GM21526 (cell line): ENCODE measurements around the gene HES1.
"Not testable (repeated sequence)": the region's sequence is repeated elsewhere in the genome, so short reads cannot be mapped to it uniquely, and the experiment has no call there.

Experiments
- ATAC-seq: cut with Tn5 transposase; IDR thresholded peaks from one replicate; pipeline ENCODE4 v1.9.1; 2021; ENCODE audit warnings: moderate library complexity; ENCODE audit not compliant: unreplicated experiment, low FRiP score

Gene HES1

DNA sequence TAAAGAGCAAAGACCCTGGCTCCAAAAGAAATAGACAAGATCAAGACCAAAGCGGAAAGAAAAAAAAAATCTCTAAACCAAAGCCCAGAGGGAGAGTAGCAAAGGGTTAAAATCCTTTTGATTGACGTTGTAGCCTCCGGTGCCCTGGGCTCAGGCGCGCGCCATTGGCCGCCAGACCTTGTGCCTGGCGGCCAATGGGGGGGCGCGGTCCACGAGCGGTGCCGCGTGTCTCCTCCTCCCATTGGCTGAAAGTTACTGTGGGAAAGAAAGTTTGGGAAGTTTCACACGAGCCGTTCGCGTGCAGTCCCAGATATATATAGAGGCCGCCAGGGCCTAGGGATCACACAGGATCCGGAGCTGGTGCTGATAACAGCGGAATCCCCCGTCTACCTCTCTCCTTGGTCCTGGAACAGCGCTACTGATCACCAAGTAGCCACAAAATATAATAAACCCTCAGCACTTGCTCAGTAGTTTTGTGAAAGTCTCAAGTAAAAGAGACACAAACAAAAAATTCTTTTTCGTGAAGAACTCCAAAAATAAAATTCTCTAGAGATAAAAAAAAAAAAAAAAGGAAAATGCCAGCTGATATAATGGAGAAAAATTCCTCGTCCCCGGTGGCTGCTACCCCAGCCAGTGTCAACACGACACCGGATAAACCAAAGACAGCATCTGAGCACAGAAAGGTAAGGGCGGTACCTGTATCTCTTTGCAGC is at the start of gene HES1:
Gene HES1 (plus strand): TSS at position 343 of the 713 bp plus-strand sequence. CDS start 233 bp downstream, at position 576.
- ATAC-seq = no peak

DNA sequence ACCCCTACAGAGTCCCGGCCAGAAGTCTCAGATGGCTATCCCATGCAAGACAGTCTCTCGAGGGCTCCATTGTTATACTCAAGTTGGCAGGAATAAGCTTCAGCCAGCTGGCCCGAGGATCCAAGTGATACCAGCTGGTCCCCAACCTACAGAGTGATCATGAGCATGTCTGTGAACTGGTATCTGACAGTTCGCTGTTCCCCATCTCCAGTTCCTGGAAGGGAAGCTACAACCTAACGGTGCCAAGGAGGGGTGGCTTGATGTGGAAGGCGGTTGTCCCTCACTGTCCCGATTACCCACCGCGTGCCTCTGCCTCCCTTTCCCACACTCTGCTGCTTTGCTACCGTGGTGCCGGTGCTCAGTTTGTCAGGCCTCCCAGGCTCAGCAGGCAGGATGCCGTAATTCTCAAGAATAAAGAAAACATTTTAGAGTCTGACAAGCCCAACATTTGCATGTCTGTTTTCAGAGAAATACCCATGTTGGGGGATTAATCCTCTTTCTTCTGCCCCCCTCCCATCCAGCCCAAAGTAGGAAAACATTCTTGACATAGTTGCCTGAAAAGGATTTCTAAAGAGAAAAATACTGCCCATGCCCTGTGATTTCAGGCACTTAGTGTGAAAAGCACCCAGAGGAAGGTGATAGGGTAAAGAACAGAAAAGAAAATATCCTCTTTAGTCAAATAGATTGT is 49.4 kb upstream of the HES1 start:
- no peak for ATAC-seq

DNA sequence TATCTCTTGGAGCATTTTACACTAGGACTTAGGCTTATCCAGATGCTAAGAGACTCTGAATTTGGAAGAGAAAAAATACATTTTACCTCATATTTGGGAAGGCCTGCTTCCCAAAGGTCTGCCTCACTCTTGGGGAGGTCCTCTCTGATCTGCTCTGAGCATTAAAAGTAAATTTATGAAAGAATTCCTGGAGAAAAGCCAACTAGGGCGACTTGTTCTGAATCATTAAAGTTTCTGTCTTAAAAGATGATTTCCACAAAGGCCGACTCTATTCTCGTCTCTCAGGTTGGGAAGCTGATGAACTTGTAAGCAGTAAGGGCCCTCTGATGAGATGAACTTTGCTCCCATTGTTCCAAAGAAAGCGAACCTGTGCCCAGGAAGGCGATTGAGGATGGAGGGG is 48.7 kb upstream of the HES1 start:
- no peak for ATAC-seq

DNA sequence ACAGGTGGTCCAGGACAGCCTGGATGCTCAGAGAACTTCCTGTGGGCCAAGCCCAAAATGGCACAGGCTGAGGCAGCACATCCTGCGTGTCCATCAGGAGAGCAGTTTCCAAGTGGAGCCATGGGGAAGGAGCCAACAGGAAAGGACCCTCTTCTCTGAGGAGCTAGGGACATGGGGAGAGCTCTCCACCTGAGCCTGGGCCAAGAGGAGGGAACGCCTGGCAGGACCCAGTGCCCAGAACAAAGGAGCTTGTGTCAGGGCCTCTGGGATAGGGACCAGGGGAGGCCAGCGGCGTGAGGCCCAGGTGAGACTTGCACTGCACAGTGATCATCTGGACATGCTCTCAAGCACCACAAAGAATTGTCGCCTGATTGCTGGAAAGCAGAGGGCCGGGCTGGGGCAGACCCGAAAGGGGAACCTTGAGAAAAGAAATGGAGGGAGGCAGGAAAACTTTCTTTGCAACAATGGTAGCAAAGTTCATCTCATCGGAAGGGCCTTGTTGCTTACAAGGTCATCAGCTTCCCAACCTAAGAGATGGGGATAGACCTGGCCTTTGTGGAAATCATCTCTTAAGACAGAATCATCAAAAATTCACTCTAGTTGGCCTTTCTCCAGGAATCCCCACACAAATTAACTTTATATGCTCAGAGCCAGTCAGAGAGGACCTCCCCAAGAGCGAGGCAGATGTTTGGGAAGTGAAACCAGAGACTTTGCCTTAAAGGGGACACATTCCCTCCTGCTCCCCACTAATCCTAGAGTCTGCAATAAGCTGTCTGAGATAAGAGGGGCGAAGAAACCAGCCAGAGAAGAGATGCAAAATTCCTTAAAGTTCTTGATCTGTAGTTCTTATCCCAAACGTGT is 47.7 kb upstream of the HES1 start:
- ATAC-seq = no peak

- ATAC-seq = no peak
Observed at GRCh38 chr3:194089357-194090177, 46.4 kb upstream of the HES1 start.

DNA sequence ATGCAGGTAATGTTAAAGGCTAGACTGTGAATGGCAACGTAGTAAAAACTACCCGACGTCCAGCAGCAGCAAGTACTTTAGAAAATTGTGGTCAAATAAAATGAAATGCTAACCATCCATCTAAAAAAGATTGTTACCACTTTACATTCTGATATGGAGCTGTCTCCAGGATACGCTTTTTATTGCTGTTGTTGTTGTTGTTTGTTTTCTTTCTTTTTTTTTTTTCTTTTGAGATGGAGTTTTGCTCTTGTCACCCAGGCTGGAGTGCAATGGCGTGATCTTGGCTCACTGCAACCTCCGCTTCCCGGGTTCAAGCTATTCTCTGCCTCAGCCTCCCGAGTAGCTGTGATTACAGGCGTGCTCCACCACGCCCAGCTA is 45.8 kb upstream of the HES1 start:
- not testable (repeated sequence) for ATAC-seq

DNA sequence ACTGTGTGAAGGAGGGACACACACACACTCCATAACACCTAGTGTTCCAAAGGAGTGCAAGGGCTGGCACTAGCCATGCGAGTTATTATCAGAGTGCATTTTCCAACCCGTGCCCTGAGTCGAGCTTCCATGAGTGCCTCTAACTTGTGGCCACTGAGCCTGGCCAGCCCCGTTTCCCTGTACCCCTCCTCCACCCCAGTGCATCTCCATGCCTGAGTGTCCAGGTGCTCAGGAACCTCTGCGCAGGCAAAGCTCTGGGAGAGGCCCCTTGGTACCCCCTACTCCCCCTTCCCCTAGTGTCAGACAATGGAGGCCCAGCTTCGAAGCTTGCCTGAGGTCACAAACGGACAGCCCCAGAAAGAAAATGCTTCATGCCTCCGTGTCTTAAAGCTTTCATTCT is 45.2 kb upstream of the HES1 start:
- no peak for ATAC-seq

DNA sequence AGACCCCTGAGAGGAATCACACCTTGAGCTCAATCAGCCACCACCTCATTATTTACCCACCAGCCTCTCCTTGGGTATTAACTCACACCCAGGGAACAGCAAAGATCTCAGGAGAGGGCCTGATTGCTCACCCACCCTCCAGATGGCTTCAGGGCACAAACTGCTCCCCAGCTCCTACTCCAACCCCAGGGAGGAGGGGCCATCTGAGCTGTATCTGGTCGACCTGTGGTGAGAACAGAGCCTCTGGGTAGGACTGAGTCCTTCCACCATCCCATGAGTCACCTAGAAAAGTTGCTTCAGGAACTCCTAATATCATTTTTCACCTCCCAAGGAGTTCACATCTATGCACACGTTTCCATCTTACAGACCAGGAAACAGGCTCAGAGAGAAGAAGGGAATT is 44.8 kb upstream of the HES1 start:
- ATAC-seq = no peak

- ATAC-seq = not testable (repeated sequence)
Observed at GRCh38 chr3:194091897-194092296, 44.1 kb upstream of the HES1 start.

DNA sequence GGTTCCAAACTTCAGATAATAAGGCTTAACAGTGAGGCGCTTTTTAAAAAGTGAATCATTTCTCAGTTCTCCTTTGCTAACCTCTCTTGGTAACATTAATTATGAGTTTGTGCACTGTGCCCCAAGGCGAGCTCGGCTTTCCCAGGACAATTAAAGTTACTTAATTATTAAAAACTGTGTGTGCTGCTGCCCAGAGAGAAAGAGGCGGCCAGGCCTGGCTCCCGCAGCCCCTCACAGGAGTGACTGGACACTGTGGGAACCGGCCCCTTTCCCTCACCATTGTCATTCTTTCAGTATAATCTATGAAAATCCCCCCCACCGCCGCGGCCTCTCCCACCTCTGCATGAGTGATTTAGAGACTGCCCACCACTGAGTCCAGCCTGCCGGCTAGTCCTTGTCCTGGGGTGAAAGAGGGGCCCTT is 43.1 kb upstream of the HES1 start:
- no peak for ATAC-seq

GRCh38 chr3:194093842-194094241 is 42.1 kb upstream of the HES1 start:
- no peak for ATAC-seq

DNA sequence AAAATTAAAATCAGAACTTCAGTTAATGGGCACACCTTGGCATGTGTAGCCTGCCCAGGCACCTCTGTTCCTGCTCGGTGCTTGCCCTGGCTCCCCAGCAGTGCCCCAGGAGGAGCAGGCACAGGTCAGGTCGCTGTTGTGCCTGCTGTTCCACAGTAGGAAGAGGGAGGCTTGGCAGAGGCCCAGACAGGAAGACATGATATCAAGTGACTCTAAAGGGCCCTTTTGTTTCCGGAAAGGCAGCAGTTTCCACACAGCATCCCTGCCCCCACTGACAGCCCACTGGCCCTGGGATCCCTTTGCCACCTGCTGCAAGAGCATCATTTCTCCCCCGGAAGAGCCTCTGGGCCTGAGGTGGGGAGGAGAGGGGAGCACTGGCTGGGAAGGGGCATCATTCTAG is 40.5 kb upstream of the HES1 start:
- ATAC-seq = no peak

GRCh38 chr3:194095902-194096301 is 40.0 kb upstream of the HES1 start:
- no peak for ATAC-seq

GRCh38 chr3:194097141-194097882 is 38.6 kb upstream of the HES1 start:
- ATAC-seq = no peak

DNA sequence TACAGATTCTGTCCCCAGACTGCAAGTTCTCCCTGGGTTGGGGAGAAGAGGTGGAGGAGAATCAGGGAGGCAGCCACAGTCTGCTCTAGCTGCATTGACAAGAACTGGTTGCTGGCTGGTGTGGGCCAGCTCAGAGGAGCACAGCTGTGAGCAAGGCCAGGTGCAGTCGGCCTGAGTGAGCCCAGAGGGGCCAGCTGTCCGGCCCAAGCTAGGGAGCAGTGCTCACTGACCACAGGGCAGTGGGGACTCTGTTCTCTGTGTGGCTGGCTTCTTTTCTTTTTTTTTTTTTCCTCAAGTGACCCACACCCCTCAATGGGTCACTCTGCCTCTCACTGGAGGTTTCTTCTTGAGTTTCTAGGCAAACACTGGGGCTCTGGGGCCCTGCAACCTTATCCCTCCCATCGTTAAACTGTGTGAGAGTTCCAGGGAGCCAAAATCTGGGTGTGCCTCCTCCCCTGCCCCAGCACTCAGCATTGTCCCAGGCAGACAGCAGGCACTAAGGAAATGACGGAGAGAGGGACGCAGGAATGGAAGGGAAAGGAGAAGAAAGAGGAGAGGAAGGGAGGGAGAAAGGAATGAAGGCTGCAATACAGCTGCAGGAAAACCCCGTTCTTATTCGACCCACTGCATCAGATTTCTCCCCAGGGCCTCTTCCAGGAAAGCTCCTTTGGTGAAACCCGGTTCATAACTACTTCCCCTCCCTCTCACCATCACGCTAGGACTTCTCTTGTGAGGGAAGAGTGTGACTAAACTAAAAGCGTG is 37.7 kb upstream of the HES1 start:
- no peak for ATAC-seq

DNA sequence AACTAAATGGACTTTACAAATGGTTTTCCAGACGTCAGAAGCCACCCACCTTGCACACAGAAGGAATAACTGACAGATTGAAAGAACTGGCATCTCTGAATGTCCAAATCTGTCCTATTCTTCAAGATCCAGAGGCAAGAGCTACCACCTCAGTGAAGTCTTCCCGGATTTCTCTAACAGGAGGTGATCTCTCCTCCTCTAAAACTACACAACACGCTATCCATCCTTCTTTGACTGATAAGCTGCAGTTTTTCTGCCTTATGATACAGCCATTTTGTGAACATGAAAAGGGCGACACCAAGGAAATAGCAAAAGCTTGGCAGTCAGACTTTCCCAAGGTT is 37.1 kb upstream of the HES1 start:
- no peak for ATAC-seq

- no peak for ATAC-seq
Observed at GRCh38 chr3:194099215-194099614, 36.7 kb upstream of the HES1 start.

DNA sequence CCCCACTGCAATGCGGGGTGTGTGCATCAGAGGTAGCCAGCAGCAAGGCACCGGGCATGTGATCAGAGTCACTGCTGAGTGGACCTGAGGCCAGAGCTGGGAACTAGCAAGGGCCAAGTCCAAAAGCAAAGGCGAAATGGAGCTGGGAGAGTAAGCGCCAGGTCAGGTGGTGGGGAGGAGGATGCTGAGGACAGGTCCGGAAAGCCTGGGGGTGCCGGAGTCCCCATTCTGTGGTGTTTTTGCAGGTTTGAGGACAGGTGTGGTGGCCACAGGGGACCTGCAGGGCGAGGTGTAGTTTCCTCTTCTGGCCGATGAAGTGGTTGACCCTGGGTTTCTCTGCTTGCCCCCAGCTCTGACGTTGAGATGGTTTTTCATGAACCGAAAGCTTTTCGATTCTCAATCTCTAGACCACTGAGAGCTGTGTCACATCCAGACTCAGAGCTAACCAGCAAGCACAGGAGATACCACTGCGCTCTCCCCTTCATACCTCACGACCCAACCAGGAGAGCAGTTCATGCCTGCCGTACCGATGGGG is 35.0 kb upstream of the HES1 start:
- ATAC-seq = peak; percentile 89
